Keratinocyte (primary cell): ENCODE measurements around the gene CD160. TPM values are rescaled to one million over a fixed set of nuclear protein-coding genes. Genes with fewer than 3 reads are reported as not detected.

Experiments used
- DNase-seq: peaks from one replicate; pipeline ENCODE4 v3.0.0-alpha.2; 2011; ENCODE audit warnings: low read depth, missing footprints, low spot score
- FAIRE-seq: peaks from 2 replicates; lab custom pipeline; 2011; peaks lifted over from hg19 to GRCh38; lab: Jason Lieb, UNC
- H2AFZ ChIP-seq: 2 replicates; pipeline ENCODE4 v1.6.0; 2012; ENCODE audit warnings: low read length, control low read depth, inconsistent platforms; ENCODE audit not compliant: control insufficient read depth
- H3K27ac ChIP-seq: 2 replicates; pipeline ENCODE4 v1.5.1; 2011; ENCODE audit warnings: low read length; ENCODE audit not compliant: control insufficient read depth, insufficient read depth
- H3K27me3 ChIP-seq: 3 replicates; pipeline ENCODE4 v1.6.0; 2011; ENCODE audit warnings: low read length; ENCODE audit not compliant: control insufficient read depth, insufficient read depth; ENCODE audit errors: extremely low read depth
- H3K36me3 ChIP-seq, 2 experiments: 2 replicates in 1 of 2; 3 replicates in 1 of 2; pipeline ENCODE4 v1.5.1; 2011; ENCODE audit warnings: low read length in 2 of 2, mild to moderate bottlenecking in 1 of 2; ENCODE audit not compliant: control insufficient read depth in 2 of 2, insufficient read depth in 2 of 2; ENCODE audit errors: extremely low read depth in 1 of 2
- H3K4me1 ChIP-seq: 3 replicates; pipeline ENCODE4 v1.5.1; 2011; ENCODE audit warnings: low read length; ENCODE audit not compliant: control insufficient read depth, insufficient read depth; ENCODE audit errors: extremely low read depth
- H3K4me2 ChIP-seq: 3 replicates; pipeline ENCODE4 v1.6.0; 2011; ENCODE audit warnings: low read depth, low read length; ENCODE audit not compliant: control insufficient read depth, insufficient read depth; ENCODE audit errors: extremely low read depth
- H3K4me3 ChIP-seq, 3 experiments: fragments of 200-600 bp in 1 of 3; sonication (generic) in 1 of 3; 2 replicates in 2 of 3; 3 replicates in 1 of 3; pipeline ENCODE4 v1.5.1; 2011 to 2016; ENCODE audit warnings: low read length in 3 of 3, mild to moderate bottlenecking in 3 of 3, control low read depth in 2 of 3, inconsistent platforms in 1 of 3, low read depth in 1 of 3, mixed read lengths in 1 of 3, mixed run types in 1 of 3, moderate library complexity in 1 of 3; ENCODE audit not compliant: control insufficient read depth in 2 of 3, insufficient read depth in 2 of 3; ENCODE audit errors: extremely low read depth in 1 of 3
- H3K79me2 ChIP-seq: 2 replicates; pipeline ENCODE4 v1.6.0; 2012; ENCODE audit warnings: low read length; ENCODE audit not compliant: control insufficient read depth, insufficient read depth
- H3K9ac ChIP-seq: 3 replicates; pipeline ENCODE4 v1.6.0; 2011; ENCODE audit warnings: low read length; ENCODE audit not compliant: control insufficient read depth, insufficient read depth; ENCODE audit errors: extremely low read depth
- H3K9me1 ChIP-seq: 3 replicates; pipeline ENCODE4 v1.6.0; 2011; ENCODE audit warnings: low read length; ENCODE audit not compliant: control insufficient read depth, insufficient read depth; ENCODE audit errors: extremely low read depth
- H3K9me3 ChIP-seq: 2 replicates; pipeline ENCODE4 v1.5.1; 2012; ENCODE audit warnings: low read depth, low read length; ENCODE audit not compliant: control insufficient read depth
- H4K20me1 ChIP-seq: 3 replicates; pipeline ENCODE4 v1.6.0; 2011; ENCODE audit warnings: low read length; ENCODE audit not compliant: control insufficient read depth, insufficient read depth; ENCODE audit errors: extremely low read depth
- EZH2 ChIP-seq: IDR thresholded peaks from one replicate; pipeline ENCODE4 v1.6.1; 2012; ENCODE audit warnings: inconsistent platforms, mild to moderate bottlenecking, low read length, moderate library complexity
- dilution Hi-C: fragments of 300-500 bp; cut with MboI; formaldehyde crosslinking; loops from one replicate; pipeline ENCODE4 v1.7.0; 2020; ENCODE audit warnings: low sequenced_read_pairs; ENCODE audit not compliant: extremely low pct_ligation_motif_present
- polyA plus RNA-seq, 5 experiments: library from polyadenylated mRNA; depleted of rRNA in 3 of 5; stranded (reverse) in 3 of 5; stranded (forward) in 1 of 5; unstranded in 1 of 5; fragments of >200 nt; gene quantifications; 1 replicate in 1 of 5; 2 replicates in 3 of 5; 3 replicates in 1 of 5; pipeline versions ENCODE4 v1.2.1 to v1.2.3, GENCODE V29; 2011 to 2012; ENCODE audit warnings: missing spikeins in 2 of 5, low read depth in 1 of 5, low replicate concordance in 1 of 5
- TF ChIP-seq, protein P1 (sequence below), 3 experiments: IDR thresholded peaks in 1 of 3; conservative IDR thresholded peaks in 1 of 3; optimal IDR thresholded peaks in 1 of 3; 2 replicates in 2 of 3; 3 replicates in 1 of 3; pipeline versions ENCODE3 to v1.5.1; 2011; ENCODE audit warnings: low read length in 3 of 3, mild to moderate bottlenecking in 3 of 3, moderate library complexity in 2 of 3, control low read depth in 1 of 3, inconsistent platforms in 1 of 3; ENCODE audit not compliant: insufficient read depth in 2 of 3; ENCODE audit errors: extremely low read depth in 1 of 3

Gene CD160
- polyA plus RNA-seq, 1 donor (not counting 4 experiments of a cell fraction or from before 2014, with no cell fraction given): not detected

DNA sequence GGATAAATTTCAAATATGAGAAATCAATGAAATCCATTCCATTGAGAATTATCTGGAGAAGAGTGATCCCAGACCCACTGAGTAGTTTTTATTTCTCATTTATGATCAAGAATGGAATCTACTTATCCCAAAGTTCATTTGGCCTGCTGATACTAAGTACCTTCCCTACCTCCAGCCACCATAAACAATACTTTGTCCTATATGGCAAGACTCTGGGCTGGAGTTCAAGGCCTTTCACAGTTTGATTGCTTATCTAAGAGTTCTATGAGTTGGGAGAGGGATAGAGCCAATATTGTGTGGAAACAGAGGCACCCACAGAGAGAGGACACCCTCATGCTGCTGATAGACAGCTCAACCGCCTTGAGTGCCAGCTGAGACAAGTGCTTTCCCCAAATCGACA is 17.2 kb upstream of the CD160 start:
- DNase-seq (no peak), FAIRE-seq (no peak)
- no peak for TF ChIP-seq EZH2
- TF ChIP-seq, protein P1, sequence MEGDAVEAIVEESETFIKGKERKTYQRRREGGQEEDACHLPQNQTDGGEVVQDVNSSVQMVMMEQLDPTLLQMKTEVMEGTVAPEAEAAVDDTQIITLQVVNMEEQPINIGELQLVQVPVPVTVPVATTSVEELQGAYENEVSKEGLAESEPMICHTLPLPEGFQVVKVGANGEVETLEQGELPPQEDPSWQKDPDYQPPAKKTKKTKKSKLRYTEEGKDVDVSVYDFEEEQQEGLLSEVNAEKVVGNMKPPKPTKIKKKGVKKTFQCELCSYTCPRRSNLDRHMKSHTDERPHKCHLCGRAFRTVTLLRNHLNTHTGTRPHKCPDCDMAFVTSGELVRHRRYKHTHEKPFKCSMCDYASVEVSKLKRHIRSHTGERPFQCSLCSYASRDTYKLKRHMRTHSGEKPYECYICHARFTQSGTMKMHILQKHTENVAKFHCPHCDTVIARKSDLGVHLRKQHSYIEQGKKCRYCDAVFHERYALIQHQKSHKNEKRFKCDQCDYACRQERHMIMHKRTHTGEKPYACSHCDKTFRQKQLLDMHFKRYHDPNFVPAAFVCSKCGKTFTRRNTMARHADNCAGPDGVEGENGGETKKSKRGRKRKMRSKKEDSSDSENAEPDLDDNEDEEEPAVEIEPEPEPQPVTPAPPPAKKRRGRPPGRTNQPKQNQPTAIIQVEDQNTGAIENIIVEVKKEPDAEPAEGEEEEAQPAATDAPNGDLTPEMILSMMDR (optimal IDR thresholded peaks at IDR 0.05 in 1 of 3, IDR thresholded peaks at IDR 0.05 in 1 of 3, conservative IDR thresholded peaks at IDR 0.05 in 1 of 3; ENCODE audit: extremely low read depth in 1 of 3, insufficient read depth in 2 of 3, low read length in 3 of 3): no peak
- no peaks in the 10 kb centered on the region for H4K20me1 ChIP-seq
- H3K4me3 ChIP-seq: no peak overlapping the region
- no peak overlapping the region for H3K9ac ChIP-seq
- H3K4me2 ChIP-seq: no peak overlapping the region
- H3K27ac ChIP-seq: no peak overlapping the region
- H3K9me3 ChIP-seq: no peaks in the 10 kb centered on the region
- no peaks in the 10 kb centered on the region for H3K36me3 ChIP-seq
- dilution Hi-C loops: no loop called here
- H3K9me1 ChIP-seq: no peaks in the 10 kb centered on the region
- H3K79me2 ChIP-seq: no peaks in the 10 kb centered on the region
- H3K27me3 ChIP-seq: no peaks in the 10 kb centered on the region
- peaks cover 19% of the 10 kb centered on the region for H3K4me1 ChIP-seq
- H2AFZ ChIP-seq: no peak overlapping the region

DNA sequence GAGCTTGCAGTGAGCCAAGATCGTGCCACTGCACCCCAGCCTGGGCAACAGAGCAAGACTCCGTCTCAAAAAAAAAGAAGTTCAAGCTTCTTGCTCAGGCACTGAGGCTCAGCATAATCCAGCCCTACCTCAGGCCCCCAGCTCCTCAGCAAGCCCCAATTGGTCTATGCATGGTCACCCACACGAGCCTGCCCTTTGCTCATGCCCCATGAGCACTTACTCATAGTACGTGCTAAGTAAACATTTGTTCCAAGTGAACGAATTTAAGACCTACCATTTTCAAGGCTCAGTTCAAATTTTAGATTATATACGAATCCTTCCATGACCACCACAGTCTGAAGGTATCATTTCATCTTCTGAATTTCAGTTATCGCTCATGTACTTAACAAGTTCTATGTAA is 16.5 kb upstream of the CD160 start:
- Histone ChIP-seq H3K9me1 (no peaks in the 10 kb centered on the region), H3K4me3 (no peak overlapping the region), H3K4me2 (no peak overlapping the region), H3K27me3 (no peaks in the 10 kb centered on the region), H3K27ac (no peak overlapping the region), H2AFZ (no peak overlapping the region), H3K79me2 (no peaks in the 10 kb centered on the region), H3K9ac (no peak overlapping the region), H3K4me1 (peaks cover 20% of the 10 kb centered on the region), H4K20me1 (no peaks in the 10 kb centered on the region), H3K9me3 (no peaks in the 10 kb centered on the region), H3K36me3 (no peaks in the 10 kb centered on the region)
- FAIRE-seq (no peak), DNase-seq (no peak)
- no peak for TF ChIP-seq EZH2
- TF ChIP-seq, protein P1 (optimal IDR thresholded peaks at IDR 0.05 in 1 of 3, IDR thresholded peaks at IDR 0.05 in 1 of 3, conservative IDR thresholded peaks at IDR 0.05 in 1 of 3; ENCODE audit: extremely low read depth in 1 of 3, insufficient read depth in 2 of 3, low read length in 3 of 3): no peak
- dilution Hi-C loops: no loop called here
